Lung (tissue), 12 donors: ENCODE measurements around the gene DHCR7. TPM values are rescaled to one million over a fixed set of nuclear protein-coding genes. Genes with fewer than 3 reads are reported as not detected.
"Not testable (repeated sequence)": the region's sequence is repeated elsewhere in the genome, so short reads cannot be mapped to it uniquely, and the experiment has no call there.

Source experiments
- ATAC-seq: fragments of 200-7000 bp; cut with Tn5 transposase; one replicate; pipeline ENCODE4 v1.9.1; 2020; ENCODE audit warnings: moderate number of reproducible peaks; ENCODE audit not compliant: insufficient read depth, low FRiP score
- DNase-seq, 3 donors: peaks; one replicate each; pipeline ENCODE4 v3.0.0-alpha.2; 2013 to 2017
- H3K27ac ChIP-seq, 2 donors: one replicate each; pipeline ENCODE4 v1.5.1; 2013; ENCODE audit warnings: mild to moderate bottlenecking in 2 of 2, moderate library complexity in 2 of 2, control low read depth in 1 of 2, inconsistent platforms in 1 of 2, low read depth in 1 of 2, low read length in 1 of 2
- H3K27me3 ChIP-seq, 3 donors: one replicate each; pipeline ENCODE4 v1.5.1; 2013; ENCODE audit warnings: low read length in 2 of 3; ENCODE audit not compliant: control insufficient read depth in 3 of 3, insufficient read depth in 3 of 3
- H3K36me3 ChIP-seq, 4 donors: one replicate each; pipeline ENCODE4 v1.5.1; 2013; ENCODE audit warnings: low read length in 4 of 4, mild to moderate bottlenecking in 1 of 4, moderate library complexity in 1 of 4; ENCODE audit not compliant: control insufficient read depth in 4 of 4, insufficient read depth in 4 of 4
- H3K4me1 ChIP-seq, 5 donors: one replicate each; pipeline ENCODE4 v1.5.1; 2013; ENCODE audit warnings: low read length in 5 of 5, mild to moderate bottlenecking in 2 of 5, moderate library complexity in 1 of 5; ENCODE audit not compliant: control insufficient read depth in 5 of 5, insufficient read depth in 5 of 5
- H3K4me3 ChIP-seq: one replicate; pipeline ENCODE4 v1.5.1; 2013; ENCODE audit warnings: mild to moderate bottlenecking, control low read depth, moderate library complexity
- H3K9ac ChIP-seq, 2 donors: one replicate each; pipeline ENCODE4 v1.5.1; 2013; ENCODE audit warnings: low read length in 2 of 2, control low read depth in 1 of 2; ENCODE audit not compliant: insufficient read depth in 1 of 2
- H3K9me3 ChIP-seq, 4 donors: one replicate each; pipeline ENCODE4 v1.5.1; 2013; ENCODE audit warnings: low read length in 3 of 4, mild to moderate bottlenecking in 1 of 4, moderate library complexity in 1 of 4; ENCODE audit not compliant: control insufficient read depth in 4 of 4, insufficient read depth in 3 of 4
- CTCF ChIP-seq: IDR thresholded peaks from 2 replicates; pipeline ENCODE4 v1.5.1; 2012; ENCODE audit warnings: mild to moderate bottlenecking; ENCODE audit errors: control extremely low read depth, extremely low read depth
- WGBS, 2 donors: extraction: QIAGEN DNeasy Blood & Tissue Kit; methylation state at CpG; one replicate each; pipeline ENCODE4 v1.1.7; 2013; 5-methylcytosine and 5-hydroxymethylcytosine counted together
- polyA plus RNA-seq, 2 donors: library from polyadenylated mRNA; stranded (reverse); fragments of 200-250 nt; gene quantifications; one replicate each; pipeline ENCODE4 v1.2.1, GENCODE V29; 2013
- total RNA-seq, 2 donors: library from RNA; depleted of rRNA in 1 of 2; stranded (reverse); fragments of >200 nt in 1 of 2; gene quantifications; one replicate each; pipeline ENCODE4 v1.2.1, GENCODE V29; 2014 to 2021
- donor health status: control.
- donor health status: control.
- donor health status: Bipolar disorder and iron deficiency.
- donor health status: healthy.
- donor health status: DM: yes; HTN: yes; CAD: no.

DHCR7 gene
- total and polyA plus RNA-seq, 4 donors = 41.2 to 138 (median 68.1) TPM

- Histone ChIP-seq H3K27ac (no peak overlapping the region), H3K27me3 (no peaks in the 10 kb centered on the region), H3K9ac (no peak overlapping the region), H3K36me3 (no peaks in the 10 kb centered on the region), H3K4me1 (peaks cover 0 to 11% (median 5%) of the 10 kb centered on the region in 5 donors), H3K4me3 (no peak overlapping the region), H3K9me3 (peaks cover 0 to 4% (median 0%) of the 10 kb centered on the region in 4 donors)
- no peak for ATAC-seq
- no peak for DNase-seq
- no peak for TF ChIP-seq CTCF
- WGBS, 2 donors = 91 to 100% methylated on average over 2 of the region's 2 CpGs
Measured at GRCh38 chr11:71425409-71425808, 22.8 kb downstream of the DHCR7 start.

- H3K27ac ChIP-seq = no peak overlapping the region
- no peak overlapping the region for H3K9ac ChIP-seq
- peaks cover 0 to 1% (median 0%) of the 10 kb centered on the region in 5 donors for H3K4me1 ChIP-seq
- no peak for DNase-seq
- TF ChIP-seq CTCF = no peak
- no peak for ATAC-seq
- 60 to 72% methylated on average over 7 of the region's 7 CpGs for WGBS, 2 donors
- peaks cover 0 to 4% (median 0%) of the 10 kb centered on the region in 4 donors for H3K9me3 ChIP-seq
- no peaks in the 10 kb centered on the region for H3K36me3 ChIP-seq
- H3K4me3 ChIP-seq = no peak overlapping the region
- H3K27me3 ChIP-seq = no peaks in the 10 kb centered on the region
Measured at GRCh38 chr11:71423181-71423790, 24.9 kb downstream of the DHCR7 start.

GRCh38 chr11:71422318-71422717 is 25.9 kb downstream of the DHCR7 start:
- not testable (repeated sequence) for H3K27me3 ChIP-seq, H3K27ac ChIP-seq, H3K9me3 ChIP-seq, ATAC-seq, DNase-seq, H3K4me1 ChIP-seq, H3K4me3 ChIP-seq, H3K9ac ChIP-seq, H3K36me3 ChIP-seq
- WGBS, 2 donors = 96 to 99% methylated on average over 3 of the region's 3 CpGs

GRCh38 chr11:71421392-71421950 is 26.7 kb downstream of the DHCR7 start:
- Histone ChIP-seq H3K36me3 (no peaks in the 10 kb centered on the region), H3K27ac (no peak overlapping the region), H3K9me3 (no peaks in the 10 kb centered on the region), H3K4me3 (no peak overlapping the region), H3K9ac (no peak overlapping the region), H3K4me1 (peaks cover 0 to 1% (median 0%) of the 10 kb centered on the region in 5 donors), H3K27me3 (no peaks in the 10 kb centered on the region)
- WGBS, 2 donors = 72 to 86% methylated on average over 12 of the region's 12 CpGs
- TF ChIP-seq CTCF = no peak
- ATAC-seq (no peak), DNase-seq (no peak)
